Dedifferentiated amniotic fluid mesenchymal stem cell (primary cell): ENCODE results near the gene UBE2E3.
"Not testable (repeated sequence)": the region's sequence is repeated elsewhere in the genome, so short reads cannot be mapped to it uniquely, and the experiment has no call there.

Experiments used
- DNase-seq: peaks from one replicate; pipeline ENCODE4 v3.0.0-alpha.2; 2016; ENCODE audit errors: extremely low spot score

Gene UBE2E3

DNA sequence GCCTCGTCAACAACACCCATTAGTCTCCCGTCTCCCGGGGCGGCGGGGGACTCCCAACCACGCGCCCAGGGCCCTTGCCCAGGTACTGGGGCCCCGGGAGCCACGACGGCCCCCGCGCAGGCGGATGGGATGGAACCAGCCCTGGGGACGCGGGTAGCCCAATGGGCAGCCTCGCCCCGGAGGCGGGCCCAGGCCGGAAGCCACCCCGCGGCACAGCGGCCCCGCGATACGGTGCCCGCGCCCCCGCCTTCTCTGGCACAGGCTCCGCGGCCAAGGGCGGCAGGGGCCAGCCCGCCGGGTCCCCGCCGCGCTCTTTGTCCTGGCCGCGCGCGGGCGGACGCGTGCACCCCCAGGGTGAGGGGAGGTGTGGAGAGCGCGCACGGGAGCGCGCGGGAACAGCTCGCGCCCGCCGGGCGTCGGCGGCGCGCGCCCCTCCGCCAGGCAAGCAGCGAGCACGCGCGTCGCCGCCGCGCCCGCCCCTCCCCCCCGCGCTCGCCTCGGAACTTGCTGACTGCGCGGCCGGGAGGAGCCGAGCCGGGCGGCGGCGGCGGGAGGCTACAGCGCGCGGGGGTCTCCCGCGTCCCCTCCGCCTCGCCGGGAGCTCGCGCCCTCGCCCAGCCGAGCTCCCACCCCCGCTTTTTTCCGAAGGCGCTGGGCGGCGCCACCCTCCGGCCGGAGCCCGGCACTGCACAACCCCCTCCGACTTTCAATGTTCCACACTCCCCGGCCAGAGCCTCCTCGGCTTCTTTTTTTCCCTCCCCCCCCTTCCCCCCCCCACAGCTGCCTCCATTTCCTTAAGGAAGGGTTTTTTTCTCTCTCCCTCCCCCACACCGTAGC is at the start of gene UBE2E3:
TSS of gene UBE2E3 (plus strand) at position 500 of the 837 bp plus-strand sequence. CDS start 1,438 bp downstream, outside the sequence.
- peak; percentile 75 for DNase-seq

DNA sequence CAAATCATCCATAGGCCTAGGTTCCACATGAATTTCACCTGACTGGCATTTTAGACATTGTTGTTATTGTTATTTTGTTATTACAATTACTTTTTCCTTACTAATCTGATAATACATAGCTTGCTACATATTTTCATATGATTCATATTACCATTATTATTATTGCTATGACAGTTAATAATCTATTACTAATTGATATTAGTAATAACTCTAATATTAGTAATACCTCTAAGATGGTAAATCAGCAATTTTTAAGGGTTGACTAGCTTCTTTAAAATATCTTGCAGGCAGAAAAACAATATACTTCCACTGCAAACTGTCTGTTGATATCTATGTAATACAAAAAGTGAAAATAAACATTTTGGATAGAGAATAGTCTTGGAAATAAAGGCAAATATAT is 48.6 kb upstream of the UBE2E3 start:
- DNase-seq: no peak

GRCh38 chr2:180933332-180933731 is 47.1 kb upstream of the UBE2E3 start:
- DNase-seq: no peak

- DNase-seq: no peak
Measured at GRCh38 chr2:180934911-180935310, 45.5 kb upstream of the UBE2E3 start.

- not testable (repeated sequence) for DNase-seq
Measured at GRCh38 chr2:180937480-180937879, 42.9 kb upstream of the UBE2E3 start.

DNA sequence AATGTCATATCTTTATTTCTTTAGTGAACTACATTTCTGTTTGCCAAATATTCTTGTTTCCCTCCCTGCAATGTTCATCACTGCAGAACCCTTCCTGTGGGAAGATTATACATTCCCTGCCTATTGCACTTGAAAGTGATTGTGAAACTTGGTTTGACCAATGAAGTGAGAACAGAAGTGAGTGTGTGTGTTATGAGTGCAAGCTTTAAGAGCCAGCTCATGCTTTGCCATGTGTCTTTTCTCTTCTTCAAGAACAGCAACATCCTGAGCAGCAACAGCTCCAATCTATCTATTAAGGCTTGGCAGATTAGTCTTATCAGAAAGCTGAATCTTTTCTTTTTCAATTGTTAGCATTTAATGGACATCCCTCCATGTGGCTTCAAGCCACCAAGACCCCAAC is 42.0 kb upstream of the UBE2E3 start:
- no peak for DNase-seq

- DNase-seq: no peak
Measured at GRCh38 chr2:180943275-180943674, 37.1 kb upstream of the UBE2E3 start.

GRCh38 chr2:180944372-180944771 is 36.0 kb upstream of the UBE2E3 start:
- no peak for DNase-seq

- DNase-seq: no peak
Measured at GRCh38 chr2:180947208-180947689, 33.2 kb upstream of the UBE2E3 start.

GRCh38 chr2:180949896-180950295 is 30.5 kb upstream of the UBE2E3 start:
- DNase-seq: no peak

DNA sequence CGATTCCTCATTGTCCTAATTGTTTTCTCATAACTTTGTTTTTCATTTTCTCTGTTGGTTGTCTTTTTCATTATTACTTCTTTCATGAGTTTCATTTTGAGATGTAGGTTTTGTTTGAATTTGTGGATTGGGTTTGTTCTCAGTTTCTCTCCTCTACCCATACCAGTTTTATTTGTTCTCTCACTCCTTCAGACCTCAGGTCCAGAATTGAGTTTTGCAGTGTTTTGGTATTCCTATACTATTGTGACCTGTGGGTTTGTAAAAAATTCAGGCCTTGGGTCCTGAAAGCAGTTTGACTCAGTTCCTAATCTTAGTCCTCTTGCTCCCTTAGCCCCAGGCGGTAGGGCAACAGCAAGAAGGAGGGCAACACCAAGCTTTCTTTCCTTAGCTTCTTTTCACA is 28.3 kb upstream of the UBE2E3 start:
- DNase-seq: no peak

DNA sequence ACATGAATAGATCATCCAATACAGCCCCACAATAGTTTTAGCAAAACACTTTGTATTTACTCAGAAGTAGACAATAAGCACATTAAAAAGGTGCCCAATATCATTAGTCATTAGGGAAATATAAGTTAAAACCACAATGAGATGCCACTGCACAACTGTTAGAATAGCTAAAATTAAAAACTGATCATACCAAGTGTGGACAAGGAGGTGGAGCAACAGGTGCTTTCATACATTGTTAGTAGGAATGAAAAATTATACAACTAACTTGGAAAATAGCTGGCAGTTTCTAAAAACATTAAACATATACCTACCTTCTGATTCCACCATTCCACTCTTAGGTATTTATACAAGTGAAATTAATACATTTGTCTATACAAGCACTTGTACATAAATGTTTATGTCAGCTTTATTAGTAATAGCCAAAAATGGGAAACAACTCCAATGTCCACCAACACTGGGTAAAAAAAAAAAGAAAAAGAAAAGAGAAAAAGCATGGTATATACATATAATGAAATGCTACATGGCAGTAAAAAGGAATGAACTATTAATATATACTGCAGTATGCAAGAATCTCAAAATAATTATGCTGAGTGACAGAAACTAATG is 27.6 kb upstream of the UBE2E3 start:
- DNase-seq: no peak

GRCh38 chr2:180953550-180953949 is 26.9 kb upstream of the UBE2E3 start:
- no peak for DNase-seq

GRCh38 chr2:180955101-180955500 is 25.3 kb upstream of the UBE2E3 start:
- DNase-seq: no peak

- no peak for DNase-seq
Measured at GRCh38 chr2:180959787-180960186, 20.6 kb upstream of the UBE2E3 start.

DNA sequence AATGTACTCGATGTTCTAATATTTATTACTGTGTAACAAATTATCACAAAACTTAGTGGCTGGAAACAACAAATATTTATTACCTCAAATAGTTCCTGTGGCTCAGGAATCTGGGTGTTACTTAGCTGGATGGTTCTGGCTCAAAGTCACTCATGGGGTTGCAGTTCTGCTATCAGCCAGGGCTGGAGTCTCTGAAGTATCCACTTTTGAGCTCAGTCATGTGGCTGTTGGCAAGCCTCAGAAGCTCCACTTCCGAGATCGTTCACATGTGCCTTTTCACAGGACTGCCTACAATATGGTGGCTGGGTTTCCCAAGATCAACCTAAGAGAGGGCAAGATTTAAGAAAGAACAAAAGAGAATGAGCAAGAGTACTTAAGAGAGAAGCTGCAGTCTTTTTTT is 19.4 kb upstream of the UBE2E3 start:
- DNase-seq: no peak

DNA sequence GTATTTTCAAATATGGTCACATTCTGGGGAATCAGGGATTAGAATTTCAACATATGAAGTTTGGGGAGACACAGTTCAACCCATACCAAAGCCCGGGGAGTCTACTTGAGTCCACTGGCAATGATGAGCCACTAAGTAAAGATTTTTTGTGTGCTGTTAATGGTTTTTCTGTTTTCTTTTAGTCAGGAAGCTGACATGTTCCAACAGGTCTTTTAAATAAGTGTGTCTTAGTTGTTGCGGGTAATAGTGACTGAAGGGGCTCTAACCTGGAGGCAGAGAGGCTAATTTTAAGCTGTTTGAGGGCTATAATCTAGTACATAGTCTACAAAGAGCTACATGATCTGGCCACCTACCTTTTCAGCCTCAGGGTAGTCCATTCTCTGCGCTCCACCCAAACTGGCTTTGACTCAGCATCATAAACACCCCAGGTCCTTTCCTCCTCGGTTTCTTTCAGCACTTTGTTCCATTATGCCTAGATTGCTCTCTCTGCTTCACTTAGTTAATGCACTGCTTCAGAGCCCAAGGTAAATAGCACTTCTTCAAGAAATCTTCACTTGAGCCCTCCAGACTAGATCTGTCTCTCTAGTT is 17.6 kb upstream of the UBE2E3 start:
- DNase-seq: no peak

DNA sequence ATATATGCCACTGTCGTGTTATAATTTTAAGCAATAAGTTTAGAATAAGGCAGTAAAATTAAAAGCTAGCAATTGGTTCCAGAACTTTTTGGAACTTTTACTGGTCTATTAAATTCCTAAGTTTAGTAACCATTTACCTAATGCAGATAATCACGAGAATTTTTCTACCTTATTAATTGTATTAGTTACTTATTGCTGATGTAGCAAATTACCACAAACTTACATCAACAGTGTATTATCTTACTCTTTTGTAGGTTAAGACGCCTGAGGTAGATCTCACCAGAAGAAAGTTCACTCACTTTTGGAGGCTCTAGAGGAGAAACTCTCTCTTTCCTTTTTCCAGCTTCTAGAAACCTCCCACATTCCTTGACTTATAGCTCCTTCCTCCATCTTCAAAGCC is 14.0 kb upstream of the UBE2E3 start:
- DNase-seq: no peak

- no peak for DNase-seq
Measured at GRCh38 chr2:180969124-180969523, 11.3 kb upstream of the UBE2E3 start.

- no peak for DNase-seq
Measured at GRCh38 chr2:180970016-180970415, 10.4 kb upstream of the UBE2E3 start.

GRCh38 chr2:180971811-180972210 is 8.6 kb upstream of the UBE2E3 start:
- DNase-seq: no peak

DNA sequence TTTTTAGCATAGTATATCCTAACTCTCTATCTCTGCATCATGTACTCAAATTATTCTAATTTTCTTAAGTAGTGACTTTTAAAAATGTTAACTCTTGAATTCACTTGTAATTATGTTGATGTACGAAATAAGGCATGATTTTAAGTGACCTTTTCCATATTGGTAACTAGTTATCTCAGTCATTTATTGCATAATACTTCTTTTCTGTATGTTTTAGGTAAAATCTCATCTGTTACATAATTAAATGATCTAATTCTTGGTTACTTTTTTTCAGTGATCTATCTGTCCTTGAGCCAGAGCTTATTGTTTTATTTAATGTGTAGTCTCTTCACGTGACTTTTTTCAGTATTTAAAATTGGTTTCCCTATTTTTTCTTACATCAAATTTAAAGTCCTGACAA is 4.8 kb upstream of the UBE2E3 start:
- no peak for DNase-seq
